ENCODE results near the gene PER3. TPM values are rescaled to one million over a fixed set of nuclear protein-coding genes. Genes with fewer than 3 reads are reported as not detected.
"Not testable (repeated sequence)": the region's sequence is repeated elsewhere in the genome, so short reads cannot be mapped to it uniquely, and the experiment has no call there.

PER3 gene
- total and polyA plus RNA-seq, 2 donors = 16.2 to 19.2 TPM

GRCh38 chr1:7785108-7785507 is 1.0 kb downstream of the PER3 start:
- H3K4me3 ChIP-seq (ENCODE audit: low read depth, low read length) = peak overlapping the region; percentile 68

DNA sequence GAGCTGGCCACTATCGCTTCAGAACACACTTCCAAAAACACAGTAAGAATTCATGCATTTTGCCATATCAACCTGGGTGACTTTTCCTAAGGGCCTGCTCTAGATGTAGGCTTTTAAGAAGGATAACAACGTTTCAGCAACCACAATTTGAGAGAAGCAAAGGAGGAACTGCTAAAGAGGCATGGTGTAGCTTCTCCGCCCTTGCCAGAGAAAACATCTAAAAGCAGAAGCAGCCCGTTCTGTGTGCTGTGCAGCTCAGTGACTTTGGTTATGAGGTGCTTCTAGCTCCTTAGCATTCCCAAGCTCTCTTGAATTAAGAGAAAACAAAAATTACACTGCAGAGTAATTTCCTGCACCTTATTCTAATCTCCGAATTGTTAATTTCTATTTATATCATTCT is 2.7 kb downstream of the PER3 start:
- no peak overlapping the region for H3K4me3 ChIP-seq (ENCODE audit: low read depth, low read length)
- WGBS = 80% methylated on average over 5 of the region's 5 CpGs
- DNase-seq (ENCODE audit: extremely low spot score) = no peak
- H3K27ac ChIP-seq (ENCODE audit: low read depth) = no peak overlapping the region
- H3K36me3 ChIP-seq (ENCODE audit: insufficient read depth) = peaks cover 3% of the 10 kb centered on the region
- peaks cover 3% of the 10 kb centered on the region for H3K4me1 ChIP-seq (ENCODE audit: insufficient read depth)

More at GRCh38 chr1:7785108-7785507, 1.0 kb downstream of the PER3 start:
- H3K36me3 ChIP-seq (ENCODE audit: insufficient read depth) = peaks cover 6% of the 10 kb centered on the region
- no peak for DNase-seq (ENCODE audit: extremely low spot score)
- H3K4me1 ChIP-seq (ENCODE audit: insufficient read depth) = peaks cover 3% of the 10 kb centered on the region
- WGBS = 88% methylated on average over 7 of the region's 7 CpGs
- no peak overlapping the region for H3K27ac ChIP-seq (ENCODE audit: low read depth)

GRCh38 chr1:7789828-7790227 is 5.7 kb downstream of the PER3 start:
- DNase-seq (ENCODE audit: extremely low spot score) = no peak
- Histone ChIP-seq H3K4me1 (ENCODE audit: insufficient read depth) (peaks cover under 1% of the 10 kb centered on the region), H3K36me3 (ENCODE audit: insufficient read depth) (peaks cover 3% of the 10 kb centered on the region), H3K27ac (ENCODE audit: low read depth) (no peak overlapping the region), H3K4me3 (ENCODE audit: low read depth, low read length) (no peak overlapping the region)
- WGBS = 79% methylated on average over 5 of the region's 5 CpGs

DNA sequence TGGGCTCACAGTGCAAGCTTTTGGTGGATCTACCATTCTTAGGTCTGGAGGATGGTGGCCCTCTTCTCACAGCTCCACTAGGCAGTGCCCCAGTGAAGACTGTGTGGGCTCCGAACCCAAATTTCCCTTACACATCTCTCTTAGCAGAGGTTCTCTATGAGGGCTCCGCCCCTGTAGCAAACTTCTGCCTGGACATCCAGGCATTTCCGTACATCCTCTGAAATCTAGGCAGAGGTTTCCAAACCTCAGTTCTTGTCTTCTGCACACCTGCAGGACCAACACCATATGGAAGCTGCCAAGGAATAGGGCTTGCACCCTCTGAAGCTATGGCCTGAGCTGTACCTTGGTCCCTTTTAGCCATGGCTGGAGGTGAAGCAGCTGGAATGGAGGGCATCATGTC is 6.9 kb downstream of the PER3 start:
- H3K27ac ChIP-seq (ENCODE audit: low read depth); DNase-seq (ENCODE audit: extremely low spot score); H3K4me1 ChIP-seq (ENCODE audit: insufficient read depth); H3K36me3 ChIP-seq (ENCODE audit: insufficient read depth); H3K4me3 ChIP-seq (ENCODE audit: low read depth, low read length): not testable (repeated sequence)
- WGBS = 97% methylated on average over 3 of the region's 3 CpGs

GRCh38 chr1:7795406-7795805 is 11.3 kb downstream of the PER3 start:
- no peak for DNase-seq (ENCODE audit: extremely low spot score)
- Histone ChIP-seq H3K27ac (ENCODE audit: low read depth) (no peak overlapping the region), H3K4me1 (ENCODE audit: insufficient read depth) (no peaks in the 10 kb centered on the region), H3K4me3 (ENCODE audit: low read depth, low read length) (no peak overlapping the region), H3K36me3 (ENCODE audit: insufficient read depth) (no peaks in the 10 kb centered on the region)
- 78% methylated on average over 12 of the region's 12 CpGs for WGBS

DNA sequence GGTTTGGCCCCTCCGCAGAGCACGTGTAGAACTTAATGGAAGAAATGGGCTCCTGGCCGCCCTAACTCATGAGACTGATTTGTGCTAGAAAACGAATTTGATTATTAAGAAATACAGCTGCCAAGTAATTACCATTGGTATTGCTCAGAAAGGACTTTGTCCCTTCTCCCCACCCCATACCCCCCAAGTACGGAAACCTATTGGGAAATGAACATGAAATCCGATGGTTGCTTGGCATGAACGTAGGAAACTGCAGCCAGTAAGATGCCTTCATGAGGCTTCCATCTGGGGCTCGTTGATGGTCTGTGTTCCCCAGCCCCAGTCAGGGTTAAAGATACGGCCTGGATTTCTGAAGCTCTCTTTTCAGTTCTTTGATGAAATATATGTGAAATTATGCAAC is 21.4 kb downstream of the PER3 start:
- Histone ChIP-seq H3K4me3 (ENCODE audit: low read depth, low read length) (no peak overlapping the region), H3K4me1 (ENCODE audit: insufficient read depth) (no peaks in the 10 kb centered on the region), H3K36me3 (ENCODE audit: insufficient read depth) (peaks cover 4% of the 10 kb centered on the region), H3K27ac (ENCODE audit: low read depth) (no peak overlapping the region)
- no peak for DNase-seq (ENCODE audit: extremely low spot score)
- 91% methylated on average over 9 of the region's 9 CpGs for WGBS

GRCh38 chr1:7808253-7808844 is 24.3 kb downstream of the PER3 start:
- WGBS = 31% methylated on average over 1 of the region's 1 CpG
- no peak for DNase-seq (ENCODE audit: extremely low spot score)
- H3K36me3 ChIP-seq (ENCODE audit: insufficient read depth) = peaks cover 4% of the 10 kb centered on the region
- no peak overlapping the region for H3K27ac ChIP-seq (ENCODE audit: low read depth)
- H3K4me1 ChIP-seq (ENCODE audit: insufficient read depth) = no peaks in the 10 kb centered on the region
- H3K4me3 ChIP-seq (ENCODE audit: low read depth, low read length) = no peak overlapping the region

- Histone ChIP-seq H3K4me3 (ENCODE audit: low read depth, low read length) (no peak overlapping the region), H3K36me3 (ENCODE audit: insufficient read depth) (peaks cover 4% of the 10 kb centered on the region), H3K4me1 (ENCODE audit: insufficient read depth) (no peaks in the 10 kb centered on the region), H3K27ac (ENCODE audit: low read depth) (no peak overlapping the region)
- WGBS = 95% methylated on average over 13 of the region's 13 CpGs
- no peak for DNase-seq (ENCODE audit: extremely low spot score)
These were observed 25.7 kb downstream of the PER3 start for GRCh38 chr1:7809742-7810141.

DNA sequence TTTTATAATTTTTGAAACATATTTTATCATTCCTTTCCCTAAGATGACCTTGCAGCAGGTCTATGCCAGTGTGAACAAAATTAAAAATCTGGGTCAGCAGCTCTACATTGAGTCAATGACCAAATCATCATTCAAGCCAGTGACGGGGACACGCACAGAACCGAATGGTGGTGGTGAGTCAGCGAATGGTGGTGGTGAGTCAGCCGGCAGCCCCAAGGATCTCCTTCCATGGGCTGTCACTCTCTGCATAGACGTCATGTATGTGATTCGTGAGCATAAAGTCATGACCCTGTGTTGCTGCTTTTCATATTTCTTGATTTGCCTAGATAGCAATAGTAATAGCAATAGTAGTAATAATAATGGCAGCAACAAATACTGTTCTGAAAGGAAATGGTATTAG is 26.3 kb downstream of the PER3 start:
- DNase-seq (ENCODE audit: extremely low spot score) = no peak
- Histone ChIP-seq H3K4me3 (ENCODE audit: low read depth, low read length) (no peak overlapping the region), H3K4me1 (ENCODE audit: insufficient read depth) (no peaks in the 10 kb centered on the region), H3K27ac (ENCODE audit: low read depth) (no peak overlapping the region), H3K36me3 (ENCODE audit: insufficient read depth) (peaks cover 4% of the 10 kb centered on the region)
- WGBS = 87% methylated on average over 7 of the region's 7 CpGs

GRCh38 chr1:7811476-7811875 is 27.4 kb downstream of the PER3 start:
- no peak overlapping the region for H3K4me3 ChIP-seq (ENCODE audit: low read depth, low read length)
- 93% methylated on average over 6 of the region's 6 CpGs for WGBS
- H3K4me1 ChIP-seq (ENCODE audit: insufficient read depth) = no peaks in the 10 kb centered on the region
- H3K27ac ChIP-seq (ENCODE audit: low read depth) = no peak overlapping the region
- peaks cover 3% of the 10 kb centered on the region for H3K36me3 ChIP-seq (ENCODE audit: insufficient read depth)
- DNase-seq (ENCODE audit: extremely low spot score) = no peak

DNA sequence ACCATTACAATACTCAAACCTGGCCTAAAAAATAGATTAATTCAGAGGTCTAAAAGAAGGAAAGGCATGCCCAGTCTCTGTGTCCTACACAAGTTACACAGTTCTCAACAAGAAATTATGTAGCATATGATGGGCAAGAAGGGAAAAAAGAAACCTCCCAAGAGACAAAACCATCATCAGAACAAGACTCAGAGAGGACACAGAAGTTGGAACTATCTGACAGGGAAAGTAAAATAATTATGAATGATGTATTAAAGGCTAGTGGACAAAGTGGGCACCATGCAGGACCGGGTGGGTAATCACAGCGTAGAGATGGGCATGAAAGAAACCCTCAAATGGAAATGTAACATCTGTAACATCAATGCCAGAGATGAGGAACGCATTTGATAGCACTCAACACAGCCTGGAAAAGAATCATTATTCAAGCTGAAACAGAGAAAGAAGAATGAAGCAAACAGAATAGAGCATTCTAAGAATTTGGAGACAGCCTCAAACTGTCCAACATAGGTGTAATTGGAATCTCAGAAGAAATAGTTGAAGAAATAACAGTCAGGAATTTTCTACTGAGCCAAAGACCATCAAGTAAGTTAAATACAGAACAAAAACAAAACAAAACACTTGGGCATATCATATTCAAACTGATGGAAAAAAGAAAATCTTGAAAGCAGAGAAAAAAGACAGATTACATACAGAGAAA is 29.7 kb downstream of the PER3 start:
- 91% methylated on average over 3 of the region's 3 CpGs for WGBS
- H3K36me3 ChIP-seq (ENCODE audit: insufficient read depth) = peaks cover 3% of the 10 kb centered on the region
- H3K4me3 ChIP-seq (ENCODE audit: low read depth, low read length) = no peak overlapping the region
- H3K27ac ChIP-seq (ENCODE audit: low read depth) = no peak overlapping the region
- H3K4me1 ChIP-seq (ENCODE audit: insufficient read depth) = no peaks in the 10 kb centered on the region
- no peak for DNase-seq (ENCODE audit: extremely low spot score)

DNA sequence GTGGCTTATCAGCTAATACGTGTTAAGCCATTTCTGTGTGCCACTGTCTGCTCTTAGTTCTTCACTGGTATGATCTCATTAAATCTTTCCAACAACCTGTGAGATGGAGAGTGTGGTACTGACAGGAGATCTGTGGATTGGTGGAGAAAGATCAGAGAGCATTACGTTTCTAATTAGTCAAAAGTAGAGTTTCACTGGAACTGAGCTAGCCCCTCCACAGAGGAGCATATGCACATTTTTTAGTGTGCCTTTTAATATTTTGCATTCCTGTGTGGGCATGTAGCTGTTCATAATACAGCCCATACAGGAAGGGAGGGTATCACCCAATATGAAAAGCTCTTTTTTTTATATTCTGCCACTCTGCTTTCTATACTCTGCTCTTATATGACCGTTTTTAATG is 37.2 kb downstream of the PER3 start:
- Histone ChIP-seq H3K36me3 (ENCODE audit: insufficient read depth) (no peaks in the 10 kb centered on the region), H3K4me3 (ENCODE audit: low read depth, low read length) (no peak overlapping the region), H3K4me1 (ENCODE audit: insufficient read depth) (no peaks in the 10 kb centered on the region), H3K27ac (ENCODE audit: low read depth) (no peak overlapping the region)
- DNase-seq (ENCODE audit: extremely low spot score) = no peak
- WGBS = 88% methylated on average over 3 of the region's 3 CpGs

GRCh38 chr1:7824701-7825100 is 40.6 kb downstream of the PER3 start:
- Histone ChIP-seq H3K36me3 (ENCODE audit: insufficient read depth) (peaks cover 3% of the 10 kb centered on the region), H3K27ac (ENCODE audit: low read depth) (no peak overlapping the region), H3K4me3 (ENCODE audit: low read depth, low read length) (no peak overlapping the region), H3K4me1 (ENCODE audit: insufficient read depth) (no peaks in the 10 kb centered on the region)
- DNase-seq (ENCODE audit: extremely low spot score) = no peak
- WGBS = 94% methylated on average over 8 of the region's 8 CpGs

DNA sequence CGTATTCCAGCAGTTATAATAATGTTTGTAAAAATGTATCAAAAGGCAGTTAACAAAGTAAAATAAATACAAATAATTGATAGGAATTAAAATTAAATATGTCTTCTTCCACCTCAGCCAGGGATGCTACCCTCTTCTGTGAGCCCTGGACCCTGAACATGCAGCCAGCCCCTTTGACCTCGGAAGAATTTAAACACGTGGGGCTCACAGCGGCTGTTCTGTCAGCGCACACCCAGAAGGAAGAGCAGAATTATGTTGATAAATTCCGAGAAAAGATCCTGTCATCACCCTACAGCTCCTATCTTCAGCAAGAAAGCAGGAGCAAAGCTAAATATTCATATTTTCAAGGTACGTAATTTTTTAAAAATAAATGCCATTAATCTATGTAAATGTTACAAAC is 42.3 kb downstream of the PER3 start:
- 74% methylated on average over 7 of the region's 7 CpGs for WGBS

More for the DNA sequence above, 42.3 kb downstream of the PER3 start:
- Histone ChIP-seq H3K36me3 (ENCODE audit: insufficient read depth) (peaks cover 8% of the 10 kb centered on the region), H3K4me1 (ENCODE audit: insufficient read depth) (no peaks in the 10 kb centered on the region), H3K27ac (ENCODE audit: low read depth) (no peak overlapping the region), H3K4me3 (ENCODE audit: low read depth, low read length) (no peak overlapping the region)
- DNase-seq (ENCODE audit: extremely low spot score) = no peak
